Right lobe of liver (tissue), 4 donors: ENCODE results near the gene CASZ1.

Experiments
- CTCF ChIP-seq, 4 donors: fragments of 200-600 bp in 3 of 4; fragments of 450-650 bp in 1 of 4; IDR thresholded peaks; one replicate each; pipeline versions ENCODE4 v1.5.1 to v1.8.0; 2016 to 2022; ENCODE audit warnings: antibody characterized with exemption in 4 of 4, mild to moderate bottlenecking in 2 of 4
- POLR2A ChIP-seq: fragments of 450-650 bp; IDR thresholded peaks from one replicate; pipeline ENCODE4 v1.6.1; 2017; ENCODE audit warnings: antibody characterized with exemption, mild to moderate bottlenecking
- donor health status: DM: no; HTN: no; CAD: no.
- donor health status: DM: no; HTN: no; CAD: no.
- donor health status: DM: no; HTN: yes; CAD: no.

GRCh38 chr1:10623686-10624145 lies 172.7 kb downstream of the CASZ1 start:
- TF ChIP-seq CTCF (IDR thresholded peaks at IDR 0.05) (no peak), POLR2A (no peak)
